HEK293 (cell line): ENCODE results near the gene TMEM106A.
"Not testable (repeated sequence)": the region's sequence is repeated elsewhere in the genome, so short reads cannot be mapped to it uniquely, and the experiment has no call there.

Experiments used
- TF ChIP-seq, protein P1 (sequence below): fragments of 450-650 bp; formaldehyde crosslinking; IDR thresholded peaks from 2 replicates; pipeline ENCODE4 v1.5.1; 2016; ENCODE audit warnings: missing biosample characterization, missing genetic modification characterization
- TF ChIP-seq, protein P2 (sequence below): fragments of 450-650 bp; formaldehyde crosslinking; optimal IDR thresholded peaks from 2 replicates; pipeline ENCODE3; 2016; ENCODE audit warnings: missing biosample characterization, mild to moderate bottlenecking, missing genetic modification characterization

DNA sequence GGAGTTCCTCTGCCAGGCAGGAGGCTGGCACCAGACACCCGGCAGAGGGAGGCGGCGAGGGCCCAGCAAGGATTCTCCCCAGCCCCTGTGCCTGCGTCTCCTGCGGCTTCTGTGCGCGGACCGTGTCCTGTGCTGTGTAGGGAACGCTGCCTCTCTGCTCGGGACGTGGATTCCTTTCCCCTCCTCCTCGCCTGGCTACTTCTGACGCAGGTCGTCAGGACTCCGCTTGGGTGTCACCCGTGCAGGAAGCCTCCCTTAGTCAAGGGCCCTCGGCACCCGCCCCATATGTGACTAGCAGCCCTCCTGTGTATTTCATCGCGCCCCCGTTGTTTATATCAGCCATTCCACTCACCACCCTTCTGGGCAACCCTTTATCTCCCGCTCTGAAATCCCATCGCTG, 34.8 kb downstream of the TMEM106A start:
- TF ChIP-seq, protein P1, sequence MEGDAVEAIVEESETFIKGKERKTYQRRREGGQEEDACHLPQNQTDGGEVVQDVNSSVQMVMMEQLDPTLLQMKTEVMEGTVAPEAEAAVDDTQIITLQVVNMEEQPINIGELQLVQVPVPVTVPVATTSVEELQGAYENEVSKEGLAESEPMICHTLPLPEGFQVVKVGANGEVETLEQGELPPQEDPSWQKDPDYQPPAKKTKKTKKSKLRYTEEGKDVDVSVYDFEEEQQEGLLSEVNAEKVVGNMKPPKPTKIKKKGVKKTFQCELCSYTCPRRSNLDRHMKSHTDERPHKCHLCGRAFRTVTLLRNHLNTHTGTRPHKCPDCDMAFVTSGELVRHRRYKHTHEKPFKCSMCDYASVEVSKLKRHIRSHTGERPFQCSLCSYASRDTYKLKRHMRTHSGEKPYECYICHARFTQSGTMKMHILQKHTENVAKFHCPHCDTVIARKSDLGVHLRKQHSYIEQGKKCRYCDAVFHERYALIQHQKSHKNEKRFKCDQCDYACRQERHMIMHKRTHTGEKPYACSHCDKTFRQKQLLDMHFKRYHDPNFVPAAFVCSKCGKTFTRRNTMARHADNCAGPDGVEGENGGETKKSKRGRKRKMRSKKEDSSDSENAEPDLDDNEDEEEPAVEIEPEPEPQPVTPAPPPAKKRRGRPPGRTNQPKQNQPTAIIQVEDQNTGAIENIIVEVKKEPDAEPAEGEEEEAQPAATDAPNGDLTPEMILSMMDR (tag by site-specific recombination): not testable (repeated sequence)
- TF ChIP-seq, protein P2, sequence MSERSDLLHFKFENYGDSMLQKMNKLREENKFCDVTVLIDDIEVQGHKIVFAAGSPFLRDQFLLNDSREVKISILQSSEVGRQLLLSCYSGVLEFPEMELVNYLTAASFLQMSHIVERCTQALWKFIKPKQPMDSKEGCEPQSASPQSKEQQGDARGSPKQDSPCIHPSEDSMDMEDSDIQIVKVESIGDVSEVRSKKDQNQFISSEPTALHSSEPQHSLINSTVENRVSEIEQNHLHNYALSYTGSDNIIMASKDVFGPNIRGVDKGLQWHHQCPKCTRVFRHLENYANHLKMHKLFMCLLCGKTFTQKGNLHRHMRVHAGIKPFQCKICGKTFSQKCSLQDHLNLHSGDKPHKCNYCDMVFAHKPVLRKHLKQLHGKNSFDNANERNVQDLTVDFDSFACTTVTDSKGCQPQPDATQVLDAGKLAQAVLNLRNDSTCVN (tag by site-specific recombination): not testable (repeated sequence)
